ENCODE results near the gene MZF1.

The MZF1 gene

DNA sequence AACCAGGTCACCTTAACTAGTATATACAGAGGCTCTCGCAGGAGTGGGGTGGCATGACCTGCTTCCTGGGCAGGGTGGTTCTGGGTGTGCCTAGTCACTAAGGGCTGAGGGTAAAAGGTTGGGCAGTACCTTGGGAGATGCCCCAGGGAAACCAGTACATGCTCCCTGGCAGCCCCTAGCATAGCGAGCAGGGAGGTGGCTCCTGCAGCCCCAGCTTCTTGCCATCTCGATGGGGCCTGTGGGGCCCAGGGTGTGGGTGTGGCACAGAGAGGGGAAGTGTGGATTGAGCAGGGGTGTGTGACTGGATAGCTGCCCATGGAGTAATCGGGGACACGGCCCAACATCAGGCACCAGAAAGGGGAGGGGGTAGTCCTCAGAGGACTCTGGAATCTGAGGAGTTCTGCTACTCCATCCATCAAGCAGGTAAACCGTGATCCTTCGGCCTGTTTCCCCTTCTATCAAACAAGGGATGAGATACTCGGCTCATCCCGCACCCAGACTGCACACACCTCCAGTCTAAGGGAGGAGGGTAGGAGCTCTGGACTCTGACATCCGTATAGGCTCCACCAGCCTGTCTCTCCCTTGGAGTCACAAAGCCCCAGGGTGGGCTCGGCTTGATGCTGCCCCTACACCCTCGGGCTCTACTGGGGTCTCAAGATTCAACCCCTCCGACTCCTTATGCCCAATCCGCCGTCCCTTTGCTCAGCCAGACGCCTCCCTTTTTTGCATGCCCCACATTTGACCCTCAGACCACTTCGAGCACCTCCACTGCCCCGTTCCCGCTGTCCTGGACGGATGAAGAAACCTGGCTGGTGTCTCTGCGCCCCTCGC is 54.7 kb downstream of the MZF1 start:
- TF ChIP-seq CTCF (conservative IDR thresholded peaks at IDR 0.05) (no peak), ZFX (IDR thresholded peaks at IDR 0.05) (no peak)
- peak overlapping the region; percentile 89 for H3K27ac ChIP-seq

DNA sequence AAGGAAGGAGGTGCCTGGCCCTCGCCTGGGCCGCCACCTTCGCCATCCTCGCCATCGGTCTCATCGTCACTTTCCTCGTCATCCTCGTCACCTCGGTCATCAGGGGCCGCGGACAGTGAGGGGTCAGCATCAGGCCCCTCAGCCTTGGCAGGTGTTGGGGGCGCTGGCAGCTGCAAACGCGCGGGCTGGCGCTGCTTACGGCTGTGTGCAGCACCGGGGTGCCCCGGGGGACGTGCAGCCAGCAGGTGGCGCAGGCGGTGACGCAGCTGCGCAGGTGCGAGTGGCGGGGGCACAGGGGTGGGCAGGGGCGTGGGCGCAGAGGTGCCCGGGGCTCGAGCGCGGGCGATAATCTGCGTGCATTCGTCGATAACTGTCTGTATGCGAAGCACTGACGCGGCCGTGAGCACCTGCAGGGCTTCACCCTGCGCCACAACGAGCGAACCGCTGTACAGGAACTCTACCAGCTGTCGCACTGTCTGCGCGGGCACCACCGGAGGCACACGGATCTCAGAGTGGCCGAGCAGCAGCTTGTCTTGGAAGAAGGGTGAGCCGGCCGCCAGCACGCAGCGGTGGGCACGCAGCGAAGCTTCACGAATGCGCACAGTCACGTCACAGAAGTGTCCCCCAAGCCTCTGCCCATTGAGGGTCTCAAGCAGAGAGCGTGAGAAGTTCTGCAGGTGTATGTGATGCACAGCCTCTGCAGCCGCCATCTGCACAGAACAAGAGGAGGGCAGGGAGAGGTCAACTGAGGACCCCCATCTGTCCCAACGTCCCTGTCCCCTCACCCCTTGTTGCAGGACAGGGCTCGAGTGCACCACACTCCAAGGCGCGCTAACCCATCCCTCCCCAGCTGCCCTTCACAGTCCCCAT is 55.9 kb downstream of the MZF1 start:
- peak overlapping the region; percentile 89; the same call in 1 of the 2 replicates for H3K27ac ChIP-seq
- TF ChIP-seq ZFX (IDR thresholded peaks at IDR 0.05) (no peak), CTCF (conservative IDR thresholded peaks at IDR 0.05) (peak; percentile 28)

GRCh38 chr19:58516246-58516836 is 56.8 kb downstream of the MZF1 start:
- peak overlapping the region; percentile 90; the same call in 1 of the 2 replicates for H3K27ac ChIP-seq

DNA sequence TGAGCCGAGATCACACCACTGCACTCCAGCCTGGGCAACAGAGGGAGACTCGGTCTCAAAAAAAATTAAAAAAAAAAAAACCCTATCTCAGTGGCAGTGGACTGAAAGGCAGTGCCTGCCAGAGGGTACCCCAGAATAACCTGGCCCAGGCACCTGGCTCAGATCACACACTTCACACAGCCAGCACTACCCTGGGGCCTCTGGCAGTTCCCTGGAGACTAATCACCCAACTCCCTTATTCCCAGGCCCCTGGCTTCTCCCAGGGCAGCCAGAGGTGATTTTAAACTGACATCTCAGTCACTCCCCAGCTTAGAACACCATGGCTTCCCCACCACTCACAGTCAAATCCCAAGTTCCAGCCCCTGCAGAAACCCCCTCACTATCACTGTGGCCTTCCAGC is 57.9 kb downstream of the MZF1 start:
- TF ChIP-seq CTCF (conservative IDR thresholded peaks at IDR 0.05): no peak
- no peak for TF ChIP-seq ZFX (IDR thresholded peaks at IDR 0.05)

More at GRCh38 chr19:58516246-58516836, 56.8 kb downstream of the MZF1 start:
- no peak for TF ChIP-seq CTCF (conservative IDR thresholded peaks at IDR 0.05)
- no peak for TF ChIP-seq ZFX (IDR thresholded peaks at IDR 0.05)

GRCh38 chr19:58514564-58515022 is 58.5 kb downstream of the MZF1 start:
- no peak for TF ChIP-seq ZFX (IDR thresholded peaks at IDR 0.05)
- no peak for TF ChIP-seq CTCF (conservative IDR thresholded peaks at IDR 0.05)

More for the DNA sequence above, 57.9 kb downstream of the MZF1 start:
- H3K27ac ChIP-seq: peak overlapping the region; percentile 90

DNA sequence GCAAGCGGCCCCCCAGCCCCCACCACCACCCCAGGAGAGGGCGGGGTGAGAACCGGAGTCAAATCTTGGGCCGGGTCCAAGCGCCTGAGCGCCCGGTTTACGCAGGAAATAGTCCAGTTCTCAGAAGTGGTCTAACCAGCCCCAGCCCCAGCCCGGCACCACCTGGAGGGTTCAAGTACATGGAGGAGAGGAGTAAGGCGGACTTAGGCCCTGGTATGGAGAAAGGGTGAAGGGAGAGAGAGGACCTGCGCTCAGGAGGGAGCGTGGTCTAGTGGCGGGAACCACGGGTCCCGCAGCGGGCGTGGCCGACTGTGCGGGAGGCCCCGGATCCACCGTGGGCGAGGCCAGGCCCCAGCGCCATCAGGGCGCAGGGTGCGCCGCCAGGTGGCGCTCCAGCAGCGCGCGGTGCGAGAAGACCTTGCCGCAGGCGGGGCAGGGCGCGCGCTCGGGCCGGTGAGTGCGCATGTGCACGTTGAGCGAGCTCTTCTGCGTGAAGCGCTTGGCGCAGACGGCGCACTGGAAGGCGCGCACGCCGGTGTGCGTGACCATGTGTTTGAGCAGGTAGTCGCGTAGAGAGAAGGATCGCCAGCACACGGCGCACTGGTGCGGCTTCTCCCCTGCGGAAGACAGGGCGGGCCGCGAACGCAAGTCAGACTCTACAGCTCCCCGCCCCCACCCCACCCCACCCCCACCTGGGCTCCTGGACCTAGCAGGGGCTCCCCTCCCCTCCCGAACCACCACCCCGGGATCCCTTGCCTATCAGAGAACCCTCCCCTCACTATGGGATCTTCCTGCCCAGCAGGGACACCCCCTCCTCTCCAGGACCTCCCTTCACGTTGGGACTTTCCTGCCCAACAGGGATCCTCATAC is 59.2 kb downstream of the MZF1 start:
- TF ChIP-seq CTCF (conservative IDR thresholded peaks at IDR 0.05) (peak; percentile 100), ZFX (IDR thresholded peaks at IDR 0.05) (peak; percentile 66; the same call in 1 of the 2 replicates)
- H3K27ac ChIP-seq: peak overlapping the region; percentile 90

More at GRCh38 chr19:58514564-58515022, 58.5 kb downstream of the MZF1 start:
- H3K27ac ChIP-seq: peak overlapping the region; percentile 90

All from C4-2B (cell line).